Stimulated activated naive CD4-positive, alpha-beta T cell treated with Interleukin-2 at 50 U/mL for 16 hours (primary cell): Measurements from ENCODE around the gene NBAS.
A peak's percentile ranks its signal among the peaks of the same experiment; 100 is the strongest.

Experiments
- DNase-seq: peaks from one replicate; lab custom pipeline; 2025; lab: John Stamatoyannopoulos, UW

Gene NBAS

GRCh38 chr2:15560988-15561573 is at the start of gene NBAS:
Gene NBAS, minus strand, starts transcription at chr2:15561334. Its CDS starts 30 bp downstream, at chr2:15561304.
- DNase-seq = peak; percentile 75

- DNase-seq = no peak
Measured at GRCh38 chr2:15610430-15610952, 49.4 kb upstream of the NBAS start.

GRCh38 chr2:15609341-15610042 is 48.4 kb upstream of the NBAS start:
- no peak for DNase-seq

GRCh38 chr2:15608392-15608761 is 47.2 kb upstream of the NBAS start:
- no peak for DNase-seq

GRCh38 chr2:15607709-15608391 is 46.7 kb upstream of the NBAS start:
- no peak for DNase-seq

- no peak for DNase-seq
Measured at GRCh38 chr2:15606481-15607441, 45.6 kb upstream of the NBAS start.

- DNase-seq = no peak
Measured at GRCh38 chr2:15605721-15606120, 44.6 kb upstream of the NBAS start.

- DNase-seq = no peak
Measured at GRCh38 chr2:15603948-15604347, 42.8 kb upstream of the NBAS start.

GRCh38 chr2:15603044-15603765 is 42.1 kb upstream of the NBAS start:
- DNase-seq = no peak

GRCh38 chr2:15602393-15602792 is 41.3 kb upstream of the NBAS start:
- DNase-seq = no peak

- DNase-seq = no peak
Measured at GRCh38 chr2:15601681-15602080, 40.5 kb upstream of the NBAS start.

- no peak for DNase-seq
Measured at GRCh38 chr2:15599994-15600393, 38.9 kb upstream of the NBAS start.

GRCh38 chr2:15596968-15597367 is 35.8 kb upstream of the NBAS start:
- no peak for DNase-seq

- DNase-seq = no peak
Measured at GRCh38 chr2:15596350-15596749, 35.2 kb upstream of the NBAS start.

- DNase-seq = no peak
Measured at GRCh38 chr2:15595936-15596335, 34.8 kb upstream of the NBAS start.

GRCh38 chr2:15595342-15595905 is 34.3 kb upstream of the NBAS start:
- no peak for DNase-seq

- DNase-seq = no peak
Measured at GRCh38 chr2:15594291-15595256, 33.4 kb upstream of the NBAS start.

- DNase-seq = no peak
Measured at GRCh38 chr2:15593327-15593705, 32.2 kb upstream of the NBAS start.

- DNase-seq = peak; percentile 82
Measured at GRCh38 chr2:15591692-15592463, 30.7 kb upstream of the NBAS start, which contains the start of gene DDX1. Gene DDX1, plus strand, starts transcription at chr2:15591868. Its CDS starts 66 bp downstream, at chr2:15591934.
